GM19023 (cell line): ENCODE results near the gene PCCA.
"Not testable (repeated sequence)": the region's sequence is repeated elsewhere in the genome, so short reads cannot be mapped to it uniquely, and the experiment has no call there.

Source experiments
- ATAC-seq: cut with Tn5 transposase; IDR thresholded peaks from one replicate; pipeline ENCODE4 v1.9.1; 2021; ENCODE audit warnings: mild to moderate bottlenecking, moderate library complexity; ENCODE audit not compliant: unreplicated experiment

Gene PCCA

DNA sequence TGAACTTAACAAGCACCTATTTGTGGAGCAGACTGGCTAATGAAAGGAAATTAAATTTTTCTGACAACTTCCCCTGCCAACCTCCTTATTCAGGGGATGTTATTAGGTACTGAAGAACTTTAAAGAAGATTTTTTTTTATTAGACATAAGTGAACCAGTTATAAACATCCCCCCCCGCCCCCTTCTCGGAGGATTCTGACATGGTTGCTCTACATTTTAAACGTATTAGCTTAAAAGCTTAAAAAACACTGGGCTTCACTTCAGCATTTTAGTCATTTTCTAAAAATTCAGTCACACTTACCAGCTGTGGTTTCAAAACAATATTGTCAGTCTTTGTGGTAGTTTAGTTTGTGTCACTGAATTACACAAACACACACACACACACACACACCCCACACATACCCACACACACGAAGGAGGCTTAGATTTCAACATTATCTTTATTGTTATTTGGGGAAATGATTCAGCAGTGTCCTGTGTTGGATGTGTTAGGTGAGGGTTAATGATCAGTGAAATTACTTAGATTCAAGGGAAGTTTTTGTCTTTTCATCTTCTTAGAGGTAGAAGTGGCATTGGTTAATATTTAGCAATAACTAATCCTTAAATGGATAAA lies 145.7 kb downstream of the PCCA start:
- no peak for ATAC-seq

DNA sequence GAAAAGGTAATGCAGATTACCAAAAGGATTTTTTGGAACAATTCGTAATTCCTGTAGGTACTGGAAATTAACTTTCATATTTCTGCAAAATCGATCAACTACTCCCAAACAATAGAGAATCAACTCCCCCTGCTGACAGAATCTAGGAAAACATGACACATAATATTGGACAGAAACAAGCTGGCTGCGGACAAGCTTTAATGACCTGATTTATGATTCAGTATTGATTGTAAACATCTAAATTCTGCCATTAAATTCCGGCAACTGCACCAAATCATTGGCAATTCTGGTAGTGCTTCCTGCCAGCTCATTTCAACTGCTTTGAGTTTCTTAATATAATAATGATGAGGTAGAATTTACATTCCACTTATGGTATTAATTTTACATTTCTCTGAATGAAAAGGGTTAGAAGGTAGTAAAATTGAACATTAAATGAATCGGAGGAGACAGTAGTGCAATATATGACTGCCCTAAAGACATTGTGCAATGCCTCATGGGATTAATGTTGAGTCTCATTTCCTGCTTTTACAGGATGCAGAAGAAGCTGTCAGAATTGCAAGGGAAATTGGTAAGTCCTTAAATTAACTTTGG lies 146.5 kb downstream of the PCCA start:
- no peak for ATAC-seq

DNA sequence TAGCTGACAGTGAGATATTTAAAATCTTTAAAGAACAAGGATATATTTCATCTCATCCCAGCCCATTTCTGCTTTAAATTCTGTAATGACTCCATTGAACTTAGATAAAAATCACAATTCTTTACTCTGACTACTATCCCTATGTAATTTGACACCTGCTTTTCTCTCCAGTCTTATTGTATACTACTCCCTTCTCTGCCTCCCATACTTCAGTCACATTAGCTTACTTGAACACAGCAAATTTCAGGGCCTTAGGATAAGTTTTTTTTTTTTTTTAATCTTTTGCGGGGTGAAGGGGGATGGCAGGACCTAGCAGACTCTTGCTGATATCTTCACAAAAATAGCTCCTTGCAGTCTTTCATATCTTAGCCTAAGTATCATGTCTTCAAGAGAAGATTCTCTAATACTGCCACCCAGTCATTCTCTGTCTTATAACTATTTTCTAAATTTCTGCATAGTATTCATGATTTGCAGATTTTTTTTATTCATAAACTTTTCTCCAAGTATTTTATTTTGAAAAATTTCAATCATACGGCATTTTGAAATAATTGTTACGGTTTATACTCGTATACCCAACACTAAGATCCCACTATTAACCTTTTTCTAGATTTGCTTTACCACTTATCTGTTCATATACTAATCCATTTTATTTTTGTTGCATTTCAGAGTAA lies 151.4 kb downstream of the PCCA start:
- no peak for ATAC-seq

DNA sequence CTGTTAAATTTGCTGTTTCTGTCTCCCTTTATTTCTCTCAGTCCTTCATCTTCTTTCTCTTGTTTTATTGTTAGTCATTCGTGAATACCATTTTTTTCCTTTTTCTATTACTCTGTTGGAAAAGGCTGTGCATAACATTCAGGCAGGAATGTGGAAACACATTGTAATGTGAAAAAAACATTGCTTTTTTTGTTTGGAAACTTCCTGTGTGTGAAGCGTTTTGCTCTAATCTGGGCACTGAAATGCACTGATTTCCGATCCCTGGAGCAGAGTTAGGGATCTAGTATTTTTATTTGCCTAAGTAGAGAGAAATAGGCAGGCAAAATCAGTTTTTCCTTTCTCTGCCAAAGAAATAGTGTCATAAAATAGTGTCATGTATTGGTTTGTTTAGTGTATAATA lies 155.5 kb downstream of the PCCA start:
- no peak for ATAC-seq

DNA sequence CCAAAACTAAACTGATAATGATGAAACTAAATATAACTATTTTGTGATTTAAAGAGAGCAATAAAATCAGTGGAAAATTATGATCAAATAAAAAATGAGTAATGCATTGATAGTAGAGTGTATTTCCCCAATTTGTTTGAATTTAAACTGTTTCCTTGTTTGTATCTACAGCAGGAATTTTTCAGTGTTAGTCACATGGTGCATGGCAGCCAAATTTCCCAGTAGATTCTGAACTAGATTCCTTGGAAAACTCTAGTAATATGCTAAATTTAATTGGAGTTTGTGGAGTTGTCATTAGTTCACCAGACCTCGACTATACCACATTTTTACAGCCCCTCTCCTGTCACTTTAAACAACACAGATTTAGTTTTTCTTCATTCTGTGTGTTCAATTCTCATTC lies 156.2 kb downstream of the PCCA start:
- no peak for ATAC-seq

DNA sequence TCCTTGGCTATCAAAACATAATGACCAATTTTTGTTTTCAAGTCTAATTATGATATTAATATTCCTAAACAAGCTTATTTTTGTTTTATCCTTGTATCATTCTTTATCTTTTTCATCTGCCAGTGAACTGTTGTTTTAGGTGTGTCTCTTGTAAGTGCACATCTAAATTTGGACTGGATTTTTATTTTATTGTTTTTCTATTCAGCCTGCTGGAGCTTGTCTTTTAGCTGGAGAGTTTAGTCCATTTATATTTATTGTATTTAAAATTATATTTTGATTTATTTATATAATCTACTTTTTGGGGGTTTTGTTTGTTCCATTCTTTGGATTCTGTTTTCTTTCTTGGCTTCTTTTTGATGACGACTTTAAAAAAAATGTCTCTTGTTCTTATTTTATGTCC lies 159.0 kb downstream of the PCCA start:
- ATAC-seq = no peak

DNA sequence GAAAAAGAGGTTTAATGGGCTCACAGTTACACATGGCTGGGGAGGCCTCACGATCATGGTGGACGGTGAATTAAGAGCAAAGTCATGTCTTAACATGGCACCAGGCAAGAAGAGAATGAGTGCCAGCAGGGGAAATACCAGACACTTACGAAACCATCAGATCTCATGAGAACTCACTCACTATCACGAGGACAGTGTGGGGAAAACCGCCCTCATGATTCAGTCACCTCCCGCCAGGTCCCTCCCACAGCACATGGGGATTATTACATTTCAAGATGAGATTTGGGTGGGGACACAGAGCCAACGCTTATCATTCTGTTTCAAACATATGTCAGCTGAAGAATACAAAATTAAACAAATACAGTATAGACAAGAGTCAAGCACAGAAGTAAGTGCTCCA lies 165.1 kb downstream of the PCCA start:
- no peak for ATAC-seq

DNA sequence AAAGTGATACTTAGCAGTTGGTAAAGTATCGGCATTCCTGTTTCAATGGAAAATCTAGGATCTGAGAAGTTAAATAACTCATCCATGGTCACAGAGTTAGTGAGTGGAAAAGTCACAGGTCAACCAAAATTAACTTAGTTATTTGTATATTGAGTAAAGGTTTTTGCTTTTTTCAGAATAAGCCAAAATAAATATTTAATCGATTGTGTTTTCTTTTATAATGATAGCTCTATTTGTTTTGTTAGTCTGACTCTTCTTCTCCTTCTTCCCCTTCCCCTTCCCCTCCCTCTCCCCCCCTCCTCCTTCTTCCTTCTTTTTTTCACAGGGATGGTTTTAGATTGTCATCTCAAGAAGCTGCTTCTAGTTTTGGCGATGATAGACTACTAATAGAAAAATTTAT lies 173.5 kb downstream of the PCCA start:
- no peak for ATAC-seq

DNA sequence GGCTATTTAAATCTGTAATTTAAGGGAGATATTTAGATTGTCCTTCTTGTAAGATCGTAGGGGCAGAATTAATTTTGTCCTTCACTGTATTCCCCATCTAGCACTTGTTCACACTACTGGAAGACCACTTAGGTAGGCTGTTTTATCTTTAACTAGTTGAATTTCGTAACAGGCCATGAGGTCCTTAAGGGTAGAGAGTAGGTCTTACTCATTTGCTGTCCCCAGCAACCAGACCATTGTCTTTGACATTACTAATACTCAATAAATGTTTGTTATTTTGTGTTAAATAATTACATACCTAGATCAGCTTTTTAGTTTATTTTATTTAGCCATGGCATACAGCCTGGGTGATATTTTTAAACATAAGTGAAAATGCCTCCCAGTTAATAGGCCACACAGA lies 177.1 kb downstream of the PCCA start:
- no peak for ATAC-seq

DNA sequence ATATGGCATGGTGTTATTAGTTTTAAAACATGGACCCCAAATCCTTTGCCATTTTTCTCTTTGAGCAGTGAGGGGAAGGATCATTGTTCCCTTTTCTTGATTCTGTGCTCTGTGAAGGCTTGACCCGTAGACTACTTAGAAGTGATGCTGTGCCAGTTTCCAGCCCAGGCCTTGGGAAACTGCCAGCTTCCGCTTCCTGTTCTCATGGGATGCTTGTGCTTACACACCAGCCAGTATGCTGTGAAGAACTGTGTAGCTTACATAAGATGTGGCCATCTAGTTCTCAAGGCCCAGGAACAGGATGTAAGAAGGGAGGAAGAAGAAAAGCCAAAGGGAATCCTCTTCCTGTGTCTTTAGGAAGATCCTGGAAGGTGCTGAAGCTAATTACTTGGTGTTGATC lies 180.9 kb downstream of the PCCA start:
- ATAC-seq = no peak

DNA sequence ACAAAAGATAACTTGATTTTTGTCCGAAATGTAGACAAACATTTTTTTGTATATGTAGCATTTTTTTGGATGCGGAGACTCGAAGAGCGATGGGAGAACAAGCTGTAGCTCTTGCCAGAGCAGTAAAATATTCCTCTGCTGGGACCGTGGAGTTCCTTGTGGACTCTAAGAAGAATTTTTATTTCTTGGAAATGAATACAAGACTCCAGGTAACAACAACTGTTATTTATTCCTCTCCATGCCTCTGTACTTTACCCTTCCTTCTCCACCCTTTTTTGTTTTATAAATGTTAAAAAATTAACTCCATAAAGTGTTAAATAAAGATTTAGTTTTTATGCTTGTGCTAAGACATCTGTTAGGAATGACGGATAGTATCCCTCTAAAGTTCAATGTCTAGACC lies 184.2 kb downstream of the PCCA start:
- ATAC-seq = no peak

DNA sequence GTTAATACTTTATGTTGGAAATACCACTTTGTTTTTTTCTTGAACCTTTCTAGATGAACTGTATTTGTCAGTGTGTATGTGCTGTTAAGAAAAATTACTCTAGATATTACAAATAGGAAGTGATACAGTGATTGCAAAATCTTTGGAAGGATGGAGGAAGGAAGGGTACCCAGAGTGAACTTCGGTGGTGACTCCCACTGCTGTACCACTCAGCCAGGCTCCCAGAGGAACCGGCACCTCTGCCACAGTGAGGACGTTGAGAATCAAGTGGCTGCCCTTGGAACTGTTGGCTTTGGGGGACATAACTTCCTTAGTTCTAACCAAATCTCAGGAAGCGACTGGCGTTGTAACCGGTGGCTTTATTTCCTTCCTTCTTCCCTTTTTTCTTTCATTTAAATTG lies 184.7 kb downstream of the PCCA start:
- ATAC-seq = no peak

DNA sequence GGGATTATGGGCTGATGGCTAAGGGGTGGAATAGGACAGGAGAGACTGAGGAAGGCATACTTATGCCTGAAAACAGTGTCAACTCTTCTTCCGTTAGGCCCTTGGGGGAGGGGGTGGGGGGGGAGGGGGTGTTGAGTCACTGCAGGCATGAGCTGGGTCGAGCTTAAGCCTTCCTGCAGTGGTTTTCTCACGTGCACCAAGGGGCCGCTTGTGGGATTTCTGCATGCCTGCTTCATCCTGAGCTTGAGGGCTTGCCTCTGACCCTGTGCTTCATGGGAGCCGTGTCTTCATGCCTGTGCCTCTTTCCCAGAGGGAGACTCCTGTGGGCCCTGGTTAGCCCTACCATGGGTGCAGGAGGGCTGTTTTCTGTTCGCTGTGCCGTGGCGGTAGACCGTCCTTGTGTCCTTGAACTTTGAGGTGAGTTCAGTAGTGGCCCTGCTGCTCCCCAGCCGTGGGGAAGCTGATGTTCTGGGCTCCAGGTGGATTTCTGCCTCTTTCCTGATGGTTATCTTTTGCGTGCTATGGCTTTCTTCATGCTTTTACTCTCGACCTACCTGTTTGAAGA lies 186.1 kb downstream of the PCCA start:
- no peak for ATAC-seq

DNA sequence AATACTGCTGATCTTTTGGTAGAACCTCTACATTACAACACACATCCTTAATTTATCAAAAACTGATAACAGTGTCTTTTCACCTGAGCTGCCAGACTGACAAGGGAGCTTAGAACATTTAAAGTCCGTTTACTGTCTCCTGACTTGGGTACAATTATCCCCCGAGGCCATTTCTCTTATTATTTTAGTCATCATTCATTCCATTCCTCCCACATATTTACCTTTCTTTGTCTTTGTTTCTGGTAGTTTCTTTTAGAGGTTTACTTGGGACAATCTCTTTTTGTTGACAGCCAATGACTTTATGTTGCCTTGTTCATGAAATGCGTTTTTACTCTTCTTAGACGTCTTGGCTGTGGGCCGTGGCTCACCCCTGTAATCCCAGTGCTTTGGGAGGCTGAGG lies 186.9 kb downstream of the PCCA start:
- ATAC-seq = no peak

DNA sequence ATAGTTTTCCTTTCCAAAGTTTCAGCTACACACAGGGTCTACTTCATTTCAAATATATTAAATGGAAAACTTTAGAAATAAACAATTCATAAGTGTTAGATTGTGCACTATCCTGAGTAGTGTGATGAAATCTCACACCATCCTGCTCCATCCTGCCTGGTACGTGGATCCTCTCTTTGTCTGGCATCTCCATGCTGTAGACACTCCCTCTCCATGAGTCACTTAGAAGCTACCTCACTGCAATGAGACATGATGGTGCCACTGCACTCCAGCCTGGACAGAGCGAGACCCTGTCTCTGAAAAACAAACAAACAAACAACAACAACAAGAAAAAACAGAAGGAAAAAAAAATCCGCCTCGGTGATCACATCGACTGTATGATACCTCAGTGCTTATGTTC lies 191.8 kb downstream of the PCCA start:
- ATAC-seq = no peak

DNA sequence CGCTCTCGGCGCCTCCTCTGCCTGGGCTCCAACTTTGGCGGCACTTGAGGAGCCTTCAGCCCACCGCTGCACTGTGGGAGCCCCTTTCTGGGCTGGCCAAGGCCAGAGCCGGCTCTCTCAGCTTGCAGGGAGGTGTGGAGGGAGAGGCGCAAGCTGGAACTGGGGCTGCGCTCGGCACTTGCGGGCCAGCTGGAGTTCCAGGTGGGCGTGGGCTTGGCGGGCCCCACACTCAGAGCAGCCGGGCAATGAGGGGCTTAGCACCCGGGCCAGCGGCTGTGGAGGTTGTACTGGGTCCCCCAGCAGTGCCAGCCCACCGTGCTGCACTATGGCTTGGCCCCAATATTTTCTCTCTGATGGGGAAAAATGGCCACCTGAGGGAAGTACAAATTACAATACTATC lies 193.4 kb downstream of the PCCA start:
- not testable (repeated sequence) for ATAC-seq

DNA sequence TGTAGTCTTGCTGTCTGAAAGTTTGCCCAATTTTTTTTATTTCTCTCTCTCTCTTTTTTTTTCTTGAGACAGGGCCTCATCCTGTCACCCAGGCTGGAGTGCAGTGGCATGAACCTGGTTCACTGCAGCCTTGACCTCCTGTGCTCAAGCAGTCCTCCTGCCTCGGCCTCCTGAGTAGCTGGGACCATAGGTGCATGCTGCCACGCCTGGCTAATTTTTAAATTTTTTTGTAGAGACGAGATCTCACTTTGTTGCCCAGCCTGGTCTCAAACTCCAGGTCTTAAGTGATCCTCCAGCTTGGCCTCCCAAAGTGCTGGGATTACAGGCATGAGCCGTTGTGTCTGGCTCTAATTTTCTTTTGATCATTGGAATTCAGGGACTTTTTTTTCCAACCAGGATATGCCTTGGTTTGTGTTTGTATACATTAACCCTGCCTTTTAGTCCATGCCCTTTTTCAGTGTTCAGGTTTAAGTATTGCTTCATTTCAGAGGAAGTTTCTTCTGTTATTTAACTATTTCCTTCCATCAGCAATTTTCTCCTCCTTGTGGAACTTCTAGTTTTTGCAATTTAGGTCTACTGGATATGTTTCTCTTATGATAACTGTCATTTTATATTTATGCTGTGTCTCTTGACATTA lies 201.4 kb downstream of the PCCA start:
- ATAC-seq = no peak

DNA sequence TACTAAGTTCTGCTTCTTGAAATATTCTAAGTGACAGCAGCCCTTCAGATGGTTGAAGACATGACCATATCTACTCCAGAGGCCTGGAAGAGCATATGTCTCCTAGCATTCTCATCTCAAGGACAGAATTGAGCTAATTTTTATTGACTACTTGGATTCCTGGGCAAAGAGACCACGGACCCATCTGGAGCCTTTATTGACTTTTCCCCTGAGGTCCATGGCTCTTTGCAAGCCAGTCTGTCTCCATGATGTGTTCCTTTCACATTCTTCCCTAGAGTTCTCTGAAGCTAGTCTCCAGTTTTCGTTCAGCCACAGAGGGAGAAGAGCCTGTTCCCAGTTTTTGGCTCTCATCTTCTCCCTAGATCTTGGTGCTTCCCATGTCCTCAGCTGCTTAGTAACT lies 202.7 kb downstream of the PCCA start:
- ATAC-seq = no peak

DNA sequence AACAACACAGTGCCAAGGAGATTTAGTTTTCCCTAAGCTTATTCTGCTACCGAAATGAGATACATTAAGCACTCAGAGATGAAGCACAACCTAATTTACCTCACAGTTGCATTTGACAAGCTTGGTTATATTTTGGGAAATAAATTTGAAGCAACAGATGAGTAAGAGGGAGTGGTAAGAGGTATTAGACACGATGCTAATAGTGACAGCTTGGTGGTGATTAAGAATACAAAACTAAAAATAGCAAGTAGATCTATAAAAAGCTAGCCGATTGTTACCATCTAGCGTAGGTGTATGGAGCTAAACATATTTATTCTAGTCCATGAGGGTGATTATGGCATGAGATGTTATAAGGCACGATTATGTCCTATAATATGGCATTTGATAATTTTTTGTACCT lies 208.5 kb downstream of the PCCA start:
- no peak for ATAC-seq

DNA sequence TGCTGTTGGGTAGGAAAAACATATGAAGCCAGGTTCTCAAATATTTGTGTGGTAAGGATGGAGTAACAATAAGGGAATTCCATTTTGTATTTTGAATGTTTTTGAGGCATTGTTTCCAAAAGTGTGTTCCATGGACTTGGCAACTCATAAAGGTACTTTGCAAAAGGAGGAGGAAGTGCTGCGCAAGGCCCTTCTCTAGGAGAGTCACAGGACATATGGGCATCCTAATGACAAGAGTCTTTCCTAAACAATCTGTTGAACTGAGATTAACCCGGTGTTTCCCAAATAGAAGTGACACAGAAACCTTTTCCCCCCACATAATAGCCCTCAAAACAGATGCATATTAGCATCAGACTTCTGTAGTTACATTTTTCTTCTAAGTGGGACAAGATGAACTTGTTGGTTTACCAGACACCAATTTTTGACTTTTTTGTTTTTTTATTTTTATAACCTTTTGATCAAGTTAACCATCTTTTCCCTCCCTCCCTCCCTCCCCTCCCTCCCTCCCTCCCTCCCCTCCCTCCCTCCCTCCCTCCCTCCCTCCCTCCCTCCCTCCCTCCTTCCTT lies 209.3 kb downstream of the PCCA start:
- ATAC-seq = no peak

DNA sequence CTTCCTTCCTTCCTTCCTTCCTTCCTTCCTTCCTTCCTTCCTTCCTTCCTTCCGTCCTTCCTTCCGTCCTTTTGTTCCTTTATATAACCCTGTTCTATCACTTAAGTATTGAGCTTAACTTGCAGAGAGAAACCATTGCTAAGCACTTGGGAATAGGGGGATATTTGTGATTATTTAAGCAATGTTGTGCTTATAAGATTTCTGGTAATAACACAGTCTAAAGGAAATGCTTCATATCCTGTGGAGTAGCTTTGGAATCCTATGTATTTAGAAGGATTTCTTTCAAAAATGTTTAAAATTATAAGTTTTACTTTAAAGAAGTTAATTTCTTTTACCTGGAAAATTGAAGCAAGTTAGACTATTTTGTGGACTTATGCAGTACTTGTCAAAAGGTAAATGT lies 209.8 kb downstream of the PCCA start:
- no peak for ATAC-seq

DNA sequence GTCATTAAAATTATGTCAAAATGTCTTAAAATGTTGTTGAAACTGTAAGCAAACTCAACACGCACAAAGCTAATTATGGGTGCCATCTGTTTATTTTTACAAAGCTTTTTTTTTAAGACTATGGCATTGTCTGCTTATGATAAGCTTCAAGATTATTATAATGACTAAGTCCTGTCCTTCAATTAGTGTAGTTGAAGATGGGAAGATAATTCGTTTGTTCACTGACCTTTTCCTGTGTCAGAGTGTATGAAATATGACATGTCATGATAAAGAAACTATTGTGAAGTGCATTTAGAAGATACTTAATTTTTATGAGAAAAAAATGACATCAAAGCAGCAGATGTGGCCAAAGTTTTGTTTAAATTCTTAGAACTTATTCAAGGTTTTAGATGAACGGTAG lies 211.3 kb downstream of the PCCA start:
- no peak for ATAC-seq
